Measurements from ENCODE around the gene CELF4.
A peak's percentile ranks its signal among the peaks of the same experiment; 100 is the strongest.

CELF4 gene

GRCh38 chr18:37565101-37565976 lies at the start of gene CELF4:
CELF4 (minus strand) TSS chr18:37565798.
- no peak for TF ChIP-seq CTCF (IDR thresholded peaks at IDR 0.05; ENCODE audit: insufficient read depth, missing control alignments)
- FAIRE-seq: no peak
- DNase-seq (ENCODE audit: insufficient read length, low spot score): peak; percentile 49

DNA sequence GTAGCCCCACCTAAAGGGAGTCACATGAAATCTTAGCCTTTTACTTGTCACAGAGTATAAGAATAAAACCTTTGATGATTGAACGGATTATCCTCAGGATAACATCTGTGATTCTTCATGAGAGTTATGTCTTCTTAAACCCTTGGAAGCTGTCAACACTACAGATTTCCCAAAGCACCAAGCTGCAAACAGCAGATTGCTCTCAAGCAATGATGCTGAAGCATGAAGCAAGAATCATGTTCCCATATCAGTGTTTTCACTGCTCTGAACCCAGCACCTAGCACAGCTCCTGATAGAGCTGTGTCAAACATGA lies 47.6 kb upstream of the CELF4 start:
- TF ChIP-seq CTCF (IDR thresholded peaks at IDR 0.05; ENCODE audit: insufficient read depth, missing control alignments): no peak
- DNase-seq (ENCODE audit: insufficient read length, low spot score) (peak; percentile 56), FAIRE-seq (peak; percentile 100)

DNA sequence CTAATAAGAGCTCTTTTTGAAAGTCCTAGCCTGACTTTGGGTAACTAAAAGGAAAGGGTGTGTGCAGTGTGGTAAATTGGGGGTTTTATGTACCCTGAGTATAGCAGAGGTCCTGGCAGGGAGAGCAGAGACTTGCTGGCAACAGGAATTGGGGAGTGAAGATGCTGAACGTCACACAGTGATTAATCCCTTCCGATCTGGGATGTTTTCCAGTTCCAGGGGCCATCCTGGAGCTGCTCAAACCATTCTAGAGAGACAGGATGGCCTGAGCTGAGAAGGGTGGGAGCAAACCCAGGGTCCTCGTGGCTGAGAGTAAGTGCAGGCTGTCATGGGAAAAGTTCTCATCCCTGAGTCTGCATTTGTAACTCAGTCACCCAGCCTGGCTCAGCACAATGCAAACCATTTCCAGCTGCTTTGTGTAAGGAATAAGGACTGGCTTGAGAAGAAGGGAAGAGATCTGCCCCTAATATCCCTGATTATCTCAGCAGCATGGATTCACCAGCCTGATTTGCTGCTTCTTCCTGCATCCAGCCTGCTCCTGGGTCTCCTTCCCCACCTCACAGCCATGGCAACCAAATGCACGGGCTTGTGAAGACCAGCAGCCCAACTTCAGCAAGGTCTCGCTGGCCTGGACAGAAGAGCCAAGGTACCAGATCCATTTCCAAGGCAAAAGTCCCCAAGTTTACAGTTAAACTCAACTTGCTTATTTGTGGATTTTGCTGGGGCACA lies 47.1 kb upstream of the CELF4 start:
- no peak for TF ChIP-seq CTCF (IDR thresholded peaks at IDR 0.05; ENCODE audit: insufficient read depth, missing control alignments)
- FAIRE-seq (no peak), DNase-seq (ENCODE audit: insufficient read length, low spot score) (peak; percentile 30)

DNA sequence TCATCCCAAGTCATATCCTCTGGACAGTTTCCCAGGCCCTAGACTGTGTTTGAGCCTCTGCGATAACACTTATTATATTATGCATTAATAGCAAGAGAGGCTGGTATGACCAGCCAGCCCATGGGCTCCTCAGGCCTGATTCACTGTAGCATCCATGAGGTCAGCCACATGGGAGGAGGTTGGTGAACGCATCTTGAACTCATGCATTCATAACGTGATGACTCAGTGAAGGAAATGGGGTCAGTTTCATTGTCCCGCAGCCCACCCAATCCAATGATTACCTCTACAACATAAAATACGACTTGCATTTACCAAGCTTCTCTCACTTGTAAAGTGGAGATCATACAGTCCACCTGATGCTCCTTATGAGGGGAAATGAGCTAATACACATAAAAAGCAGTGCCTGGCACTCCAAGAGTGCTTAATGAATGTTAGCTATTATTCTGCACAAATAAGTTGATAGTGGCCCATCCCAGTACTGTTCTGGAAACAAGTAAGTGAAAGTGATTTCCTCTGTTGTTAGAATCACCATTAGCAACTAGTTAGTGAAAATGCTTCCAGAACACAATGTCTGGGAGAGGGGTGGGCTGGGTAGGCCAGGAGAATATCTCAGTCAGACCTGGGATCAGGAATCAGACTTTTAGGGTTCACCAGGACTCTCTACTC lies 46.1 kb upstream of the CELF4 start:
- FAIRE-seq: peak; percentile 51
- DNase-seq (ENCODE audit: insufficient read length, low spot score): no peak

GRCh38 chr18:37608876-37609275 lies 43.3 kb upstream of the CELF4 start:
- FAIRE-seq (no peak), DNase-seq (ENCODE audit: insufficient read length, low spot score) (no peak)
- no peak for TF ChIP-seq CTCF (IDR thresholded peaks at IDR 0.05; ENCODE audit: insufficient read depth, missing control alignments)

More for the DNA sequence above, 46.1 kb upstream of the CELF4 start:
- no peak for TF ChIP-seq CTCF (IDR thresholded peaks at IDR 0.05; ENCODE audit: insufficient read depth, missing control alignments)

GRCh38 chr18:37607281-37607680 lies 41.7 kb upstream of the CELF4 start:
- FAIRE-seq (no peak), DNase-seq (ENCODE audit: insufficient read length, low spot score) (no peak)
- no peak for TF ChIP-seq CTCF (IDR thresholded peaks at IDR 0.05; ENCODE audit: insufficient read depth, missing control alignments)

All from D721Med (cell line).